22Rv1 (cell line): ENCODE measurements around the gene GJA9.

ENCODE experiments used
- ZFX ChIP-seq: fragments of 450-650 bp; IDR thresholded peaks from 2 replicates; pipeline ENCODE4 v1.6.1; 2017; ENCODE audit warnings: antibody characterized with exemption, borderline replicate concordance
- TF ChIP-seq, protein P1 (sequence below): fragments of 450-650 bp; IDR thresholded peaks from 2 replicates; pipeline ENCODE4 v1.5.1; 2017; ENCODE audit warnings: mild to moderate bottlenecking

DNA sequence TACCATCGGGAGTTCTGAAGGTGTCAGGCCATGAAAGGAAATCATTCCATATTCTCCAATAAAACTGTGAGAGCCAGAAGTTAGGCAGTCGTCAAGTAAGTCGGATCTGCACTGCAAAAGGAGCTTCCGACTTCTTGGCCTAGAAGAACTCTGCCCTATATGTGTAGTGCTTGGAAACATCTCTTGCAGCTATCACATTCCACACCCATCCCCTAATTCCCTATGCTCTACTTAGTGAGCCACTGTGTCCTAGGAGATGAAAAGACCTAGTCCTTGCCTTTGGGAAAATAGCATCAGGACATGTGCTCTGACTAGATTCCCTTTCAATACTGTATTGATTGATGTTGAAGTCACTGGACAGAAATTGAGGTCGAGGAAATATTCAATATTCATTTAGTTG lies 8.2 kb upstream of the GJA9 start:
- TF ChIP-seq, protein P1, sequence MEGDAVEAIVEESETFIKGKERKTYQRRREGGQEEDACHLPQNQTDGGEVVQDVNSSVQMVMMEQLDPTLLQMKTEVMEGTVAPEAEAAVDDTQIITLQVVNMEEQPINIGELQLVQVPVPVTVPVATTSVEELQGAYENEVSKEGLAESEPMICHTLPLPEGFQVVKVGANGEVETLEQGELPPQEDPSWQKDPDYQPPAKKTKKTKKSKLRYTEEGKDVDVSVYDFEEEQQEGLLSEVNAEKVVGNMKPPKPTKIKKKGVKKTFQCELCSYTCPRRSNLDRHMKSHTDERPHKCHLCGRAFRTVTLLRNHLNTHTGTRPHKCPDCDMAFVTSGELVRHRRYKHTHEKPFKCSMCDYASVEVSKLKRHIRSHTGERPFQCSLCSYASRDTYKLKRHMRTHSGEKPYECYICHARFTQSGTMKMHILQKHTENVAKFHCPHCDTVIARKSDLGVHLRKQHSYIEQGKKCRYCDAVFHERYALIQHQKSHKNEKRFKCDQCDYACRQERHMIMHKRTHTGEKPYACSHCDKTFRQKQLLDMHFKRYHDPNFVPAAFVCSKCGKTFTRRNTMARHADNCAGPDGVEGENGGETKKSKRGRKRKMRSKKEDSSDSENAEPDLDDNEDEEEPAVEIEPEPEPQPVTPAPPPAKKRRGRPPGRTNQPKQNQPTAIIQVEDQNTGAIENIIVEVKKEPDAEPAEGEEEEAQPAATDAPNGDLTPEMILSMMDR: no peak
- TF ChIP-seq ZFX: no peak
